Measurements from ENCODE around the gene CLEC18A.
"Not testable (repeated sequence)": the region's sequence is repeated elsewhere in the genome, so short reads cannot be mapped to it uniquely, and the experiment has no call there.

DNA sequence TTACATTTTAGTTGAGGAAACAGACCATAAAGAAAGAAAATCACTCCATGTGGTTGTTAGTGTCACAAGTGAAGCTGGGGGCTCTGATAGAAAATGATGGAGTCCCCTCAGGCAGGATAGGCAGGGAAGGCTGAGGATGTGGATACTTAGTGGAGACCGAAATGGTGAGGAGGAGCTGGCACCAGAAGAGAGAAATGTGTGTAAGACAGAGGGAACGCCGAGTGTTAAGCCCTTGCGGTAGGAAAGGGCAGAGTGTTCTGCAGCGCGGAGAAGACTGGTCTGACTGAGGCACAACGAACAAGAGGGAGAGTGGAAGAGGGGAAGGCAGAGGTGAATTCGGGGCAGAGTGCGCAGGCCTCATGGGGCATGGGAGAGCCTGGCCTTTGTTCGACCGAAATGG, 61.2 kb downstream of the CLEC18A start:
- TF ChIP-seq, protein P1, sequence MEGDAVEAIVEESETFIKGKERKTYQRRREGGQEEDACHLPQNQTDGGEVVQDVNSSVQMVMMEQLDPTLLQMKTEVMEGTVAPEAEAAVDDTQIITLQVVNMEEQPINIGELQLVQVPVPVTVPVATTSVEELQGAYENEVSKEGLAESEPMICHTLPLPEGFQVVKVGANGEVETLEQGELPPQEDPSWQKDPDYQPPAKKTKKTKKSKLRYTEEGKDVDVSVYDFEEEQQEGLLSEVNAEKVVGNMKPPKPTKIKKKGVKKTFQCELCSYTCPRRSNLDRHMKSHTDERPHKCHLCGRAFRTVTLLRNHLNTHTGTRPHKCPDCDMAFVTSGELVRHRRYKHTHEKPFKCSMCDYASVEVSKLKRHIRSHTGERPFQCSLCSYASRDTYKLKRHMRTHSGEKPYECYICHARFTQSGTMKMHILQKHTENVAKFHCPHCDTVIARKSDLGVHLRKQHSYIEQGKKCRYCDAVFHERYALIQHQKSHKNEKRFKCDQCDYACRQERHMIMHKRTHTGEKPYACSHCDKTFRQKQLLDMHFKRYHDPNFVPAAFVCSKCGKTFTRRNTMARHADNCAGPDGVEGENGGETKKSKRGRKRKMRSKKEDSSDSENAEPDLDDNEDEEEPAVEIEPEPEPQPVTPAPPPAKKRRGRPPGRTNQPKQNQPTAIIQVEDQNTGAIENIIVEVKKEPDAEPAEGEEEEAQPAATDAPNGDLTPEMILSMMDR (IDR thresholded peaks at IDR 0.05) = not testable (repeated sequence)
- not testable (repeated sequence) for TF ChIP-seq POLR2A (IDR thresholded peaks at IDR 0.05)
